ENCODE results near the gene KLHDC3. TPM values are rescaled to one million over a fixed set of nuclear protein-coding genes. Genes with fewer than 3 reads are reported as not detected.
A peak's percentile ranks its signal among the peaks of the same experiment; 100 is the strongest.

The KLHDC3 gene
- total and polyA plus RNA-seq, 2 experiments from 2014 or later = 88.2 to 184 TPM

DNA sequence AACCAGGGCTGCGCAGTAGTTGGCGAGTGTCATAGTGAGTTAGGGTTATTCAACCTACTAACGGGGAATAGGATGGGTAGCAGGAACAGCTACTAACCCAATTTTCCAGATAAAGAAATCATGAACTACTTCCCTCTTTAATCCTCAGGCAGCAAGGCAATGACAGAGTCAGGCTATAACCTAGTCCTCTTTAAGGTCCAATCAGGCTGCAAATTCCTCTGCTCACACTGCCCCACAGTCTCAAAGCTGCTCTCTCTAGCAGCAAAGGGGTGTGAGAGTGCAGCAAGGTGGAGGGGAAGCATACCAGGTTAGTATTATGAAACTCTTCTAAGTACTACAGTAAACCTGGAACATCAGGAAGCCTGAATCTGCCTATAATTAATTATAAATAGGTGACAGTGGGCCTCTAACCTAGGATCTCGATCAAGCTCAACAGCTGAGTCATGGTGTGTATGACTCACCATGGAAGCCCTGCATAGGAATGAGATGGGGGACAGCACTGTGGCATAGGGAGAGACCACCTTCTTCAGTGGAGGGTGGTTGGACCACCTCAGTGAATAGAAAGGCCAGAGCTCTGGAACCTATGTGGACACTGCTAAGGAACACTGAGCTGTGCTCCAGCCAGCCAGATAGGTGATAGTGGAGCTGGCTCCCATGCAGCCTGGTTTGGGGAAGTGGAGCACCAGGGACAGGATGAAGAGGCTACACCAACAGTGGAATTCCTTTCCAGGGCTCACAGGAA, 43.0 kb upstream of the KLHDC3 start:
- Histone ChIP-seq H3K9me2 (ENCODE audit: insufficient read depth) (no peaks in the 10 kb centered on the region), H3K27me3 (ENCODE audit: insufficient read depth) (no peaks in the 10 kb centered on the region), H3K4me2 (no peak overlapping the region), H3K27ac (ENCODE audit: low read depth) (no peak overlapping the region), H2AFZ (no peak overlapping the region), H3K36me3 (ENCODE audit: insufficient read depth) (no peaks in the 10 kb centered on the region), H4K20me1 (replicated peaks; ENCODE audit: insufficient read depth) (no peaks in the 10 kb centered on the region), H3K4me1 (ENCODE audit: insufficient read depth) (no peaks in the 10 kb centered on the region), H3K79me2 (replicated peaks; ENCODE audit: insufficient read depth) (no peaks in the 10 kb centered on the region), H3F3A (replicated peaks; ENCODE audit: low read depth) (no peaks in the 10 kb centered on the region), H3K4me3 (no peak overlapping the region)
- no peak for ATAC-seq
- H3K27me3 Mint-ChIP-seq (ENCODE audit: insufficient read depth, low read depth, poor library complexity) = peaks cover 4% of the 10 kb centered on the region
- H3K27ac Mint-ChIP-seq = peak overlapping the region; percentile 74
- TF ChIP-seq POLR2AphosphoS5 (IDR thresholded peaks at IDR 0.05; ENCODE audit: low read depth) (no peak), JUNB (IDR thresholded peaks at IDR 0.05; ENCODE audit: unreplicated experiment) (no peak), CREB1 (CRISPR knock-in tag; IDR thresholded peaks at IDR 0.05; ENCODE audit: low read depth) (no peak), ZNF331 (CRISPR knock-in tag; IDR thresholded peaks at IDR 0.05; ENCODE audit: low read depth) (no peak), NANOG (IDR thresholded peaks at IDR 0.05; ENCODE audit: borderline replicate concordance) (no peak), ZNF114 (CRISPR knock-in tag; IDR thresholded peaks at IDR 0.05) (no peak)
- TF ChIP-seq, protein P1, sequence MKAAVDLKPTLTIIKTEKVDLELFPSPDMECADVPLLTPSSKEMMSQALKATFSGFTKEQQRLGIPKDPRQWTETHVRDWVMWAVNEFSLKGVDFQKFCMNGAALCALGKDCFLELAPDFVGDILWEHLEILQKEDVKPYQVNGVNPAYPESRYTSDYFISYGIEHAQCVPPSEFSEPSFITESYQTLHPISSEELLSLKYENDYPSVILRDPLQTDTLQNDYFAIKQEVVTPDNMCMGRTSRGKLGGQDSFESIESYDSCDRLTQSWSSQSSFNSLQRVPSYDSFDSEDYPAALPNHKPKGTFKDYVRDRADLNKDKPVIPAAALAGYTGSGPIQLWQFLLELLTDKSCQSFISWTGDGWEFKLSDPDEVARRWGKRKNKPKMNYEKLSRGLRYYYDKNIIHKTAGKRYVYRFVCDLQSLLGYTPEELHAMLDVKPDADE (IDR thresholded peaks at IDR 0.05) = no peak
- TF ChIP-seq, protein P2, sequence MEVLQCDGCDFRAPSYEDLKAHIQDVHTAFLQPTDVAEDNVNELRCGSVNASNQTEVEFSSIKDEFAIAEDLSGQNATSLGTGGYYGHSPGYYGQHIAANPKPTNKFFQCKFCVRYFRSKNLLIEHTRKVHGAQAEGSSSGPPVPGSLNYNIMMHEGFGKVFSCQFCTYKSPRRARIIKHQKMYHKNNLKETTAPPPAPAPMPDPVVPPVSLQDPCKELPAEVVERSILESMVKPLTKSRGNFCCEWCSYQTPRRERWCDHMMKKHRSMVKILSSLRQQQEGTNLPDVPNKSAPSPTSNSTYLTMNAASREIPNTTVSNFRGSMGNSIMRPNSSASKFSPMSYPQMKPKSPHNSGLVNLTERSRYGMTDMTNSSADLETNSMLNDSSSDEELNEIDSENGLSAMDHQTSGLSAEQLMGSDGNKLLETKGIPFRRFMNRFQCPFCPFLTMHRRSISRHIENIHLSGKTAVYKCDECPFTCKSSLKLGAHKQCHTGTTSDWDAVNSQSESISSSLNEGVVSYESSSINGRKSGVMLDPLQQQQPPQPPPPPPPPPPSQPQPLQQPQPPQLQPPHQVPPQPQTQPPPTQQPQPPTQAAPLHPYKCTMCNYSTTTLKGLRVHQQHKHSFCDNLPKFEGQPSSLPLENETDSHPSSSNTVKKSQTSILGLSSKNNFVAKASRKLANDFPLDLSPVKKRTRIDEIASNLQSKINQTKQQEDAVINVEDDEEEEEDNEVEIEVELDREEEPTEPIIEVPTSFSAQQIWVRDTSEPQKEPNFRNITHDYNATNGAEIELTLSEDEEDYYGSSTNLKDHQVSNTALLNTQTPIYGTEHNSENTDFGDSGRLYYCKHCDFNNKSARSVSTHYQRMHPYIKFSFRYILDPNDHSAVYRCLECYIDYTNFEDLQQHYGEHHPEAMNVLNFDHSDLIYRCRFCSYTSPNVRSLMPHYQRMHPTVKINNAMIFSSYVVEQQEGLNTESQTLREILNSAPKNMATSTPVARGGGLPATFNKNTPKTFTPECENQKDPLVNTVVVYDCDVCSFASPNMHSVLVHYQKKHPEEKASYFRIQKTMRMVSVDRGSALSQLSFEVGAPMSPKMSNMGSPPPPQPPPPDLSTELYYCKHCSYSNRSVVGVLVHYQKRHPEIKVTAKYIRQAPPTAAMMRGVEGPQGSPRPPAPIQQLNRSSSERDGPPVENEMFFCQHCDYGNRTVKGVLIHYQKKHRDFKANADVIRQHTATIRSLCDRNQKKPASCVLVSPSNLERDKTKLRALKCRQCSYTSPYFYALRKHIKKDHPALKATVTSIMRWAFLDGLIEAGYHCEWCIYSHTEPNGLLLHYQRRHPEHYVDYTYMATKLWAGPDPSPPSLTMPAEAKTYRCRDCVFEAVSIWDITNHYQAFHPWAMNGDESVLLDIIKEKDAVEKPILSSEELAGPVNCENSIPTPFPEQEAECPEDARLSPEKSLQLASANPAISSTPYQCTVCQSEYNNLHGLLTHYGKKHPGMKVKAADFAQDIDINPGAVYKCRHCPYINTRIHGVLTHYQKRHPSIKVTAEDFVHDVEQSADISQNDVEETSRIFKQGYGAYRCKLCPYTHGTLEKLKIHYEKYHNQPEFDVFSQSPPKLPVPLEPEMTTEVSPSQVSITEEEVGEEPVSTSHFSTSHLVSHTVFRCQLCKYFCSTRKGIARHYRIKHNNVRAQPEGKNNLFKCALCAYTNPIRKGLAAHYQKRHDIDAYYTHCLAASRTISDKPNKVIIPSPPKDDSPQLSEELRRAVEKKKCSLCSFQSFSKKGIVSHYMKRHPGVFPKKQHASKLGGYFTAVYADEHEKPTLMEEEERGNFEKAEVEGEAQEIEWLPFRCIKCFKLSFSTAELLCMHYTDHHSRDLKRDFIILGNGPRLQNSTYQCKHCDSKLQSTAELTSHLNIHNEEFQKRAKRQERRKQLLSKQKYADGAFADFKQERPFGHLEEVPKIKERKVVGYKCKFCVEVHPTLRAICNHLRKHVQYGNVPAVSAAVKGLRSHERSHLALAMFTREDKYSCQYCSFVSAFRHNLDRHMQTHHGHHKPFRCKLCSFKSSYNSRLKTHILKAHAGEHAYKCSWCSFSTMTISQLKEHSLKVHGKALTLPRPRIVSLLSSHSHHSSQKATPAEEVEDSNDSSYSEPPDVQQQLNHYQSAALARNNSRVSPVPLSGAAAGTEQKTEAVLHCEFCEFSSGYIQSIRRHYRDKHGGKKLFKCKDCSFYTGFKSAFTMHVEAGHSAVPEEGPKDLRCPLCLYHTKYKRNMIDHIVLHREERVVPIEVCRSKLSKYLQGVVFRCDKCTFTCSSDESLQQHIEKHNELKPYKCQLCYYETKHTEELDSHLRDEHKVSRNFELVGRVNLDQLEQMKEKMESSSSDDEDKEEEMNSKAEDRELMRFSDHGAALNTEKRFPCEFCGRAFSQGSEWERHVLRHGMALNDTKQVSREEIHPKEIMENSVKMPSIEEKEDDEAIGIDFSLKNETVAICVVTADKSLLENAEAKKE (CRISPR knock-in tag; IDR thresholded peaks at IDR 0.05) = no peak
- 0 out of 3 replicates have a peak, but pooled peaks cover 4% of the 10 kb centered on the region for H3K36me3 Mint-ChIP-seq (ENCODE audit: low read depth)
- no peaks in the 10 kb centered on the region for H3K9me3 Mint-ChIP-seq
- no peak overlapping the region for H3K4me3 Mint-ChIP-seq
- peaks cover 6% of the 10 kb centered on the region; the same call in 2 of the 3 replicates for H3K4me1 Mint-ChIP-seq
- no peak for DNase-seq (ENCODE audit: low spot score)
